ENCODE data around the gene CD40. TPM values are rescaled to one million over a fixed set of nuclear protein-coding genes. Genes with fewer than 3 reads are reported as not detected.

The CD40 gene
- total and polyA plus RNA-seq, 2 experiments from 2014 or later = 2.5 to 2.8 TPM

DNA sequence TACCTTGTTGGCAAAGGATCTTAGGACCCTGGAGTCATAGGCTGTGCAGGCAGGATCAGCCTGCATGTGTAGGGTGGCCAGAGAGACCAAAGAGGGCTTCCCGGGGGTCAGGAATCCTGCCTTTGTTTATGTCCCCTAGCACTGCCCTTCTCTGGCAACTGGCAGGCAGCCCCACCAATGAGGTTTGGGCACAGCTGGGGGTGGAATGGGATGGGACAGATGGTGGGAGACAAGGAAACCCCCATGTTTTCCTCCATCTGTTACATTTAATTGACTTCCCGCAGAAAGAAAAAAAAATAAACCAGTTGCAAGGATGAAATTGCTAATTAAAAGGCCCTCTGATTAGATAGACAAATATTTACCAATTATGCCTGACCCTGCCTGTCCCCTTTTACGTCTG is 27.6 kb downstream of the CD40 start:
- Histone ChIP-seq H3K36me3 (ENCODE audit: low read depth) (no peaks in the 10 kb centered on the region), H3K9me3 (ENCODE audit: low read depth) (no peaks in the 10 kb centered on the region), H2AFZ (no peak overlapping the region), H3K4me1 (ENCODE audit: insufficient read depth) (no peaks in the 10 kb centered on the region), H3K4me2 (ENCODE audit: unreplicated experiment) (no peak overlapping the region), H3K27ac (no peak overlapping the region), H3K9me2 (ENCODE audit: insufficient read depth) (no peaks in the 10 kb centered on the region), H3K27me3 (replicated peaks; ENCODE audit: insufficient read depth) (peaks cover 22% of the 10 kb centered on the region), H3F3A (ENCODE audit: insufficient read depth) (no peaks in the 10 kb centered on the region), H3K4me3 (no peak overlapping the region), H3K79me2 (ENCODE audit: insufficient read depth) (no peaks in the 10 kb centered on the region), H4K20me1 (ENCODE audit: insufficient read depth) (no peaks in the 10 kb centered on the region), H3K9ac (no peak overlapping the region)
- TF ChIP-seq EZH2phosphoT487 (IDR thresholded peaks at IDR 0.05; ENCODE audit: insufficient read depth, low read depth) (no peak), EZH2 (IDR thresholded peaks at IDR 0.05; ENCODE audit: insufficient read depth, poor library complexity, severe bottlenecking) (no peak)
- in situ Hi-C loops (cut with MboI) = loop anchor here (25.0 kb wide), 1 partner anchor 292 kb away; no protein-coding TSS in a partner anchor
- 38 to 45% methylated on average over 3 of the region's 3 CpGs for WGBS, 2 experiments (ENCODE audit: low coverage in 1 of 2, low lambda C conversion rate in 2 of 2, missing lambda C conversion rate in 2 of 2)
- no peak for DNase-seq

- TF ChIP-seq EZH2 (IDR thresholded peaks at IDR 0.05; ENCODE audit: insufficient read depth, poor library complexity, severe bottlenecking) (no peak), EZH2phosphoT487 (IDR thresholded peaks at IDR 0.05; ENCODE audit: insufficient read depth, low read depth) (no peak)
- no peak overlapping the region for H3K4me3 ChIP-seq
- no peak overlapping the region for H3K27ac ChIP-seq
- H4K20me1 ChIP-seq (ENCODE audit: insufficient read depth) = no peaks in the 10 kb centered on the region
- H3F3A ChIP-seq (ENCODE audit: insufficient read depth) = no peaks in the 10 kb centered on the region
- 42 to 47% methylated on average over 14 of the region's 14 CpGs for WGBS, 2 experiments (ENCODE audit: low coverage in 1 of 2, low lambda C conversion rate in 2 of 2, missing lambda C conversion rate in 2 of 2)
- no peak overlapping the region for H3K9ac ChIP-seq
- no peaks in the 10 kb centered on the region for H3K79me2 ChIP-seq (ENCODE audit: insufficient read depth)
- in situ Hi-C loops (cut with MboI) = loop anchor here (25.0 kb wide), 1 partner anchor 289 kb away; no protein-coding TSS in a partner anchor
- DNase-seq = no peak
- H3K4me1 ChIP-seq (ENCODE audit: insufficient read depth) = no peaks in the 10 kb centered on the region
- H3K9me3 ChIP-seq (ENCODE audit: low read depth) = no peaks in the 10 kb centered on the region
- no peaks in the 10 kb centered on the region for H3K9me2 ChIP-seq (ENCODE audit: insufficient read depth)
- no peaks in the 10 kb centered on the region for H3K27me3 ChIP-seq (replicated peaks; ENCODE audit: insufficient read depth)
- H3K4me2 ChIP-seq (ENCODE audit: unreplicated experiment) = no peak overlapping the region
- no peak overlapping the region for H2AFZ ChIP-seq
- no peaks in the 10 kb centered on the region for H3K36me3 ChIP-seq (ENCODE audit: low read depth)
Measured at GRCh38 chr20:46148313-46149208, 30.4 kb downstream of the CD40 start.

DNA sequence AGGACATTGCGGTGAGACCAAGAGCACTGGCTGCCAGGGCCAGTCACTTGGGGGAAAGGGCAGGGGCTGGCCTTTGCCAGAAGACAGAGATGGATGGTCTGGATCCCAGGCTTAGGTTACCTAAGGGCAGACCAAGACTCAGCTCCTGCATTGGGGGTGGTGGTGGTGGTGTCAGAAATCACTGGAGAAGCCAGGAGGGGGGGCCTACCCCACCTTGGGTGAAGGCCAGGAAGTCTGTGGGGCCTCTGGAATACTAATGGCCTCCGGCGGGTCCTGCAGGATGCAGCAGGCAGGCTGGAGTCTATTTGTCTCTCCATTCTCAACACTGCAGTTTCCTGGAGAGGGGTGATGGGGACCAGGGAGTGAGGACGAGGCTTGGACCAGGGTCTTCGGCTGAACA is 32.8 kb downstream of the CD40 start:
- Histone ChIP-seq H3K4me1 (ENCODE audit: insufficient read depth) (no peaks in the 10 kb centered on the region), H3K27ac (no peak overlapping the region), H3K4me3 (no peak overlapping the region), H3K36me3 (ENCODE audit: low read depth) (no peaks in the 10 kb centered on the region), H3K4me2 (ENCODE audit: unreplicated experiment) (no peak overlapping the region), H2AFZ (no peak overlapping the region), H4K20me1 (ENCODE audit: insufficient read depth) (no peaks in the 10 kb centered on the region), H3K27me3 (replicated peaks; ENCODE audit: insufficient read depth) (peaks cover 4% of the 10 kb centered on the region), H3F3A (ENCODE audit: insufficient read depth) (no peaks in the 10 kb centered on the region), H3K79me2 (ENCODE audit: insufficient read depth) (no peaks in the 10 kb centered on the region), H3K9ac (no peak overlapping the region), H3K9me2 (ENCODE audit: insufficient read depth) (no peaks in the 10 kb centered on the region), H3K9me3 (ENCODE audit: low read depth) (no peaks in the 10 kb centered on the region)
- 55 to 63% methylated on average over 5 of the region's 5 CpGs for WGBS, 2 experiments (ENCODE audit: low coverage in 1 of 2, low lambda C conversion rate in 2 of 2, missing lambda C conversion rate in 2 of 2)
- DNase-seq = no peak
- in situ Hi-C loops (cut with MboI) = no loop called here
- TF ChIP-seq EZH2 (IDR thresholded peaks at IDR 0.05; ENCODE audit: insufficient read depth, poor library complexity, severe bottlenecking) (no peak), EZH2phosphoT487 (IDR thresholded peaks at IDR 0.05; ENCODE audit: insufficient read depth, low read depth) (no peak)

- no peak for DNase-seq
Measured at GRCh38 chr20:46151936-46152335, 33.8 kb downstream of the CD40 start.

More at GRCh38 chr20:46151936-46152335, 33.8 kb downstream of the CD40 start:
- H4K20me1 ChIP-seq (ENCODE audit: insufficient read depth) = no peaks in the 10 kb centered on the region
- in situ Hi-C loops (cut with MboI) = no loop called here
- TF ChIP-seq EZH2 (IDR thresholded peaks at IDR 0.05; ENCODE audit: insufficient read depth, poor library complexity, severe bottlenecking) (no peak), EZH2phosphoT487 (IDR thresholded peaks at IDR 0.05; ENCODE audit: insufficient read depth, low read depth) (no peak)
- H3K9me3 ChIP-seq (ENCODE audit: low read depth) = no peaks in the 10 kb centered on the region
- no peaks in the 10 kb centered on the region for H3K9me2 ChIP-seq (ENCODE audit: insufficient read depth)
- H3K4me1 ChIP-seq (ENCODE audit: insufficient read depth) = no peaks in the 10 kb centered on the region
- 58 to 64% methylated on average over 5 to 7 of the region's 7 CpGs for WGBS, 2 experiments (ENCODE audit: low coverage in 1 of 2, low lambda C conversion rate in 2 of 2, missing lambda C conversion rate in 2 of 2)
- no peaks in the 10 kb centered on the region for H3K79me2 ChIP-seq (ENCODE audit: insufficient read depth)
- peaks cover 4% of the 10 kb centered on the region for H3K27me3 ChIP-seq (replicated peaks; ENCODE audit: insufficient read depth)
- H3K4me2 ChIP-seq (ENCODE audit: unreplicated experiment) = no peak overlapping the region
- H3K4me3 ChIP-seq = no peak overlapping the region
- H3K36me3 ChIP-seq (ENCODE audit: low read depth) = no peaks in the 10 kb centered on the region
- no peak overlapping the region for H3K27ac ChIP-seq
- no peak overlapping the region for H2AFZ ChIP-seq
- H3F3A ChIP-seq (ENCODE audit: insufficient read depth) = no peaks in the 10 kb centered on the region
- H3K9ac ChIP-seq = no peak overlapping the region

All from GM23248 (cell line).